ENCODE results near the gene MAP4K3. TPM values are rescaled to one million over a fixed set of nuclear protein-coding genes. Genes with fewer than 3 reads are reported as not detected.
"Not testable (repeated sequence)": the region's sequence is repeated elsewhere in the genome, so short reads cannot be mapped to it uniquely, and the experiment has no call there.

MAP4K3 gene
- polyA plus RNA-seq, 1 donor = 36.9 TPM

DNA sequence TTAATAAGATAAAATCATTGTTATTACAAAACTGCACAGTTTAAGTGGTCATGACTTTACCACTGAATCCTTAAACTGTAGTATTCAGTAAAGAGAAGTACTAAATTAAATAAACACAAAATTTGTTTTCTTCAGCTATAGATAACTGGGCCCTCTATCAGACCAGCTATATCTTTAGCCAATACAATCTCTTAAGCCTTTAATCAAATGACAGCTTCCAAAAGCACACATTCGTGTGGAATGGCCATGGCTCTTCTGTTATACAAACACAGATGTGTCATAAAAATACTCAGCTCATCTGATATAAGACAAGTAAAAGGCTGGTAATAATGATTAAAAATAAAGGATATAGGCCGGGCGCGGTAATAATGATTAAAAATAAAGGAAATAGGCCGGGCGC is 135.7 kb downstream of the MAP4K3 start:
- no peak for DNase-seq

DNA sequence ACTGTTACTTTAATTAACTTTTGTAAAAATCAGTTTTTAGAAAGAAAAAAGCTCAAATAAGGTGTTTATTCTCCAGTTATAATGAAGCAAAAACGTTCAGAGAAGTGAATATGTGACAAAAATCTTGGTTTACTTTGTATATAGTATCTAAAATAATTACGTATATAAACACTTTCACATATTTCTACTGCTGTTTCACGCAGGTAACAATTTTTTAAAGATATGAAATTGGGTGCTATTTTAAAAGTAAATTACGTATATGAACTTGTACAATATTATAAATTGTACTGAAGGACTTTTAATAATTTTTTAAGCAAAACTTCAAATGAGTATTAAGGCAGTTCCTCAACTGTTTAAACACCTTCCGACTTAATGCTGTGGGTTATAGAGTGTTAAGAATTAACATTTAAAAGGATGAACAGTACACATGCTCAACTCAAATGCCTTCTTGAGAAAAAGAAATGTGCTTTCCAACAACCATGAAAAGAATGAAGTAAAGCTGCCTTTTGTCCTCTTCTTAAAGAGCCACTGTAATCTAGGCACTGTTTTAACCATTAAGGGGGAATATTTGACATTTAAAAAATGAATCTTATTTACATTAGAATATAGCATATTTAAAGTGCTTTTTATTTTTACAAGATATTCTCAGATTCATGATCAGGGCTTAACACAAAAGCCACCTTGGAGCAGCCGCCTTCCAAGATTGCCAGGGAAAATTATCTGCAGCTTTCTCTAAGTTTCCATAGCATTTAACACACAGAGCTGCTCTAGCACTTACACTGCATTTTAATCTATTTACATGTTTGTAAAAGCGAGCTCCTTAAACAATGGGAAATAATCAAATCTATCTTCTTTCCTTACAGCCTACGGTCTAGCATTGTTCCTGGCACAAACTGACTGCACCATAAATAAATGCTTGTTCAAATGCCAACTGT is 136.8 kb downstream of the MAP4K3 start:
- no peak for DNase-seq

GRCh38 chr2:39290433-39290832 is 146.7 kb downstream of the MAP4K3 start:
- no peak for DNase-seq

GRCh38 chr2:39289609-39290008 is 147.5 kb downstream of the MAP4K3 start:
- no peak for DNase-seq

GRCh38 chr2:39283561-39283960 is 153.5 kb downstream of the MAP4K3 start:
- DNase-seq = no peak

DNA sequence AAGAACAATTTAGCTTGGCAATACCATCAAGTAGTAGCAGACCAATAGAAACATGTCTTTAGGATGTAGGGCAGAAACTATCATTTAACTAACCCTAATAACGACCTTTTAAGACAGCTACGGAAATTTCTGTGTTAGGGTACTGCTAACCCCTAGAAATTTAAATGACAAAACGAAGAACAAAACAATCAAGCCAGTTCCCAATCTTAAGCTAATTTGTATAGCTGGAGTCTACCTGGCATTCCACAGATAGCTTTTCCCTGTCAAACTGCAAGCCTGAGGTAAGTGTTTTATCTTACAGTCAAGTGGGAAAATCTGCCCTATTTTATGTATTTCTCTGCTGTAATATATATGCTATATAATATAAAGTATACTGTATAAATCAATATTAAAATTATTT is 155.7 kb downstream of the MAP4K3 start:
- no peak for DNase-seq

- DNase-seq = no peak
Observed at GRCh38 chr2:39275016-39275415, 162.1 kb downstream of the MAP4K3 start.

DNA sequence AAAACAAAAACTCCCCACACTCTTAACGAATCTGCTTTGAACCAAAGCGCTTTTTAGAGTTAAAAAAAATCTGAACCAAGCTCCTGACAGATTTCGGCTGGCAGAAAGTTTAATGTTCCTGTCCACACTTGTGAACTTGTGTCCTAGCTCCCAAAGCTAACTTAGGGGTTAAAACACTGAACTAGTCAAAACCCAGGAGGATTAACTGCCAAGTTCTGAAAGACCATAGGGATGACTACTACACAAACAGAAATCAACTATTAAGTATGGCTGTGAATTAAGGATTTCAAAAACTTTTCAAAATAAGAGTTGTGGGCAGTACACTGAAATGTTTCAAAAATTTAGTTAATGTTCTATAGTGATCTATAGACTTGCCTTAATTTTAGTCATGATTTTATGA is 167.1 kb downstream of the MAP4K3 start:
- no peak for DNase-seq

- DNase-seq = no peak
Observed at GRCh38 chr2:39266916-39267434, 170.1 kb downstream of the MAP4K3 start.

DNA sequence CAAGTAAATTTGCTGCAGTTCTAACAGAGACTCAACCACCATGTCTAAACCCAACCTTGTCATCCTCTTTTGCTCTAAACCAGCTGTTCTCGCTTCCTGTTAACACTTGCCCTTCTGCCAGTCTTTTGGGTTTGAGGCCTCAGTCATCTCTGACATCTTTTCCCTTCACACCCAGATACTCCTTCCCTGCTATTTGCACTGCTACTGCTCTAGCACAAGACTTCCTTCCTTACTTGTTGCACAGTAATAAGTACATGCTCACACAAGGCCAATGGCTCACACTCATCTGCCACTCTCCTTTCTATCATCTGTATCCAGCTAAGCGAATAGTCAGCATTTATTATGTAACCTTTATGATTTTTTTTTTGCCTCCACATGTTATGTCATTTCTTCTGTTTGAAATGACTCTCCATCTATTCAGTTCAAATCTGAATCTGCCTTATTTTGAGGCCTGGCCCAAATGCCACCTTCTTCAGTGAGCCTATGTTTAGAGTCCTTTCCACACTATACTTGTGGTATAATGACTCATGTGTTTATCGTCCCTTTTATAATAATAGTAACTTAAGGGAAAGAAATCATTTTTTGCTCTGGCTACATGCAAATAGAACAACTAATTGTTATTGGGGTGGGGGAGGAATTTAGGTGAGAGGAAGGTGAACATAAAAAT is 170.8 kb downstream of the MAP4K3 start:
- DNase-seq = no peak

GRCh38 chr2:39265315-39265714 is 171.8 kb downstream of the MAP4K3 start:
- no peak for DNase-seq

- no peak for DNase-seq
Observed at GRCh38 chr2:39264733-39265132, 172.4 kb downstream of the MAP4K3 start.

DNA sequence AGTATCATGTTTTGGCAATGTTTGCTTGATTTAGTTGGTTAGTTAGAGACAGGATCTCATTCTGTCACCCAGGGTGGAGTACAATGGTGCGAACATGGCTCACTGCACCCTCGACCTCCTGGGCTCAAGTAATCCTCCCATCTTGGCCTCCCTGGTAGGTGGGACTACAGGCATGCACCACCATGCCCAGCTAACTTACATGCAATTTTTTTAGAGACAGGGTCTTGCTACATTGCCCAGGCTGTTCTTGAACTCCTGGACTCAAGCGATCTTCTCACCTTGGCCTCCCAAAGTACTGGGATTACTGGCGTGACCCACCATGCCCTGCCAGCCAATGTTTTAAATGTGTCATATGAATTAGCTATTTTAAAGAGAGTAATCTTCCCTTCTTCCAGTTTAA is 177.0 kb downstream of the MAP4K3 start:
- no peak for DNase-seq

GRCh38 chr2:39256040-39256439 is 181.0 kb downstream of the MAP4K3 start:
- no peak for DNase-seq

DNA sequence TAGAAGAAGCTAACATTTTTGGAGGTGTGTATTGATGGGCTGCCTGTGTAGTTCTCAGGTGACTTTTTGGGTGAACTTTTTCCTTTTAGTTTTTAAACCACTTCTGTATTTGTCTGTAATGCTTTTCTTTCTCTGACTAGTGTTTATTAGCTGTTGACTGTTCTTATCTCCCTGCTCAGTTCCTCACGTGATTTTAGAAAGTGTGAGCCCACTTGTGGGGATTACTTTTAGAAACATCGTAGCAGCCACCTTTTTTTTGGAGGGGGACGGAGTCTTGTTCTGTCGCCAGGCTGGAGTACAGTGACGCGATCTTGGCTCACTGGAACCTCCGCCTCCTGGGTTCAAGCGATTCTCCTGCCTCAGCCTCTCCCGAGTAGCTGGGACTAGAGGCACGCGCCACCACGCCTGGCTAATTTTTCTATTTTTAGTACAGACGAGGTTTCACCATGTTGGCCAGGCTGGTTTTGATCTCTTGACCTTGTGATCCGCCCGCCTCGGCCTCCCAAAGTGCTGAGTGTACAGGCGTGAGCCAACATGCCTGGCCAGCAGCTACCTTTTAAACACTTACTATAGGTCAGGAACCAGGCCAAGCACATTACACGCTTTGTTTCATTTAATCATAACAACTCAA is 184.1 kb downstream of the MAP4K3 start:
- DNase-seq = no peak

- no peak for DNase-seq
Observed at GRCh38 chr2:39247512-39248043, 189.5 kb downstream of the MAP4K3 start.

GRCh38 chr2:39246382-39246980 is 190.6 kb downstream of the MAP4K3 start:
- no peak for DNase-seq

DNA sequence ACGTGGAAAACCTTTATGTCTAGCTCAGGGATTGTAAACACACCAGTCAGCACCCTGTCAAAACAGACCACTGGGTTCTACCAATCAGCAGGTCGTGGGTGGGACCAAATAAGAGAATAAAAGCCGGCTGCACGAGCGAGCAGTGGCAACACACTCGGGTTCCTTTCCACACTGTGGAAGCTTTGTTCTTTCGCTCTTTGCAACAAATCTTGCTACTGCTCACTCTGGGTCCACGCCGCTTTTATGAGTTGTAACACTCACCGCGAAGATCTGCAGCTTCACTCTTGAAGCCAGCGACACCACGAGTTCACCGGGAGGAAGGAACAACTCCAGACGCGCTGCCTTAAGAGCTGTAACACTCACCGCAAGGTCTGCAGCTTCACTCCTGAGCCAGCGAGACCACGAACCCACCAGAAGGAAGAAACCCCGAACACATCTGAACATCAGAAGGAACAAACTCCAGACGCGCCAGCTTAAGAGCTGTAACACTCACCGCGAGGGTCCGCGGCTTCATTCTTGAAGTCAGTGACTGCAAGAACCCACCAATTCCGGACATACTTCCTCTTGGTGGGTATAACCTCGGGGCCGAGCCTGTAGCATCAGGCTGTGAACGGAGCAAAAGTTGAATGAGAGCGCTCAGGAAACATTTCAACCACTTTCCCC is 192.0 kb downstream of the MAP4K3 start:
- not testable (repeated sequence) for DNase-seq

GRCh38 chr2:39244241-39244862 is 192.7 kb downstream of the MAP4K3 start:
- DNase-seq = not testable (repeated sequence)

DNA sequence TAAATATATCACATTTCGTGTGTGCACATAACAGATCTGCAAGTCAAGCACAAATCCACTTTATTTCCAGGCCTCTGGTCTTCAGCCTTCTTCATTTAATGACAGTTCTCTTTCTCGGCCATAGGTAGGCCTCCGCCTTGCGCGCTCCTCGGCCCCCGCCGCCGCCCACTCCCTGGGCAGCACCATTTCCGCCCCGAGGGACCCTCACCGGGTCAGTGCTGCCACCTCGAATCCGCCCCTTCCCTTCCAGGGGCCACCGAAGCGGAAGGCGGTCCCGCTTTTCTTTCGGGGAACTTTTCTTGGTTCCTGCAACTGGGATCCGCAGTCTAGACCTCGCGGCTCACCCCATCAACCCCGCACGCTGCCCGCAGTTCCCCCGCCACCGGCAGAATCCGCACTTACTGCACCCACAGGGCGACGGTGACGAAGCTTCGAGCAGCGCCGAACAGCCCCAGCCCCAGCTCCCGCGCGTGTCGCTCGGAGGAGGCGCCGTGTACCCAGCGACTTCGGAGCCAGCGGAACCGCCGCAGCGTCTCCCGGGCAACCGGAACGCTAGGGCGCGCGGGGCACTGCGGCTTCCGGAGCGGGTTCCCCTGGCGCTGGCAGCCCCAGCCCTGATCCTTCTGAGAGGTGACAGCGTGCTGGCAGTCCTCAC is 193.5 kb downstream of the MAP4K3 start, which contains the start of gene CDKL4:
TSS of gene CDKL4 (minus strand) at position 502 of the 655 bp plus-strand sequence.
- no peak for DNase-seq

DNA sequence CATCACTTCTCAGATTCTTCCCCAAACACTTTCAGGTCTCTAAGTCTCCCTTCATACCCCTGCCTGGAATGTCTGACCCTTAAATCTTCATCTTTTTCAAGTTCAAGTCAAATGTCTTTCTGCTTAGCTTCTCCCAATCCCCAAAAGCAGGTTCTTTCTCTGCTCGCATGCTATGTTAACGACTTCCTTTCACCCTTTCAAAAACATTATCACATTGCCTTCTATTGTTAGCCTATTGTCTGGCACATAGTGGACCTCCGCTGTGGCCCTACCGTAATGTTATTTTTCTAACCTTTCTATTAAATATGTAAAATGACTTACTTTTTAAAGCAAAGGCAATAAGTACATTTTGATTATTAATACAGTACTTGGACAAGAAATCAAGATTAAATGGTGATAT is 195.5 kb downstream of the MAP4K3 start:
- DNase-seq = no peak

Measured in hindlimb muscle (tissue), 1 donor.